GM21786 (cell line): ENCODE results near the gene FAM136A.
"Not testable (repeated sequence)": the region's sequence is repeated elsewhere in the genome, so short reads cannot be mapped to it uniquely, and the experiment has no call there.

Source experiments
- ATAC-seq: cut with Tn5 transposase; IDR thresholded peaks from one replicate; pipeline ENCODE4 v1.9.1; 2021; ENCODE audit not compliant: unreplicated experiment

FAM136A gene

GRCh38 chr2:70301344-70302194 lies at the start of gene FAM136A:
Gene FAM136A, minus strand, starts transcription at chr2:70302067. Its CDS starts 56 bp downstream, at chr2:70302011.
- ATAC-seq: peak; percentile 71

- ATAC-seq: no peak
Observed at GRCh38 chr2:70349921-70350685, 48.2 kb upstream of the FAM136A start.

- ATAC-seq: no peak
Observed at GRCh38 chr2:70347831-70348230, 46.0 kb upstream of the FAM136A start.

- ATAC-seq: no peak
Observed at GRCh38 chr2:70344195-70344594, 42.3 kb upstream of the FAM136A start.

- no peak for ATAC-seq
Observed at GRCh38 chr2:70341477-70341765, 39.6 kb upstream of the FAM136A start.

GRCh38 chr2:70340761-70341476 lies 39.1 kb upstream of the FAM136A start:
- ATAC-seq: no peak

- ATAC-seq: no peak
Observed at GRCh38 chr2:70340075-70340474, 38.2 kb upstream of the FAM136A start.

- no peak for ATAC-seq
Observed at GRCh38 chr2:70336552-70336951, 34.7 kb upstream of the FAM136A start.

- ATAC-seq: no peak
Observed at GRCh38 chr2:70331012-70331411, 29.1 kb upstream of the FAM136A start.

GRCh38 chr2:70330476-70330875 lies 28.6 kb upstream of the FAM136A start:
- no peak for ATAC-seq

GRCh38 chr2:70328921-70329561 lies 27.2 kb upstream of the FAM136A start:
- ATAC-seq: no peak

GRCh38 chr2:70325875-70326274 lies 24.0 kb upstream of the FAM136A start:
- ATAC-seq: no peak

- ATAC-seq: no peak
Observed at GRCh38 chr2:70322518-70322917, 20.7 kb upstream of the FAM136A start.

- no peak for ATAC-seq
Observed at GRCh38 chr2:70321370-70321769, 19.5 kb upstream of the FAM136A start.

- ATAC-seq: no peak
Observed at GRCh38 chr2:70314640-70315039, 12.8 kb upstream of the FAM136A start.

- no peak for ATAC-seq
Observed at GRCh38 chr2:70312560-70312959, 10.7 kb upstream of the FAM136A start.

- no peak for ATAC-seq
Observed at GRCh38 chr2:70310899-70311298, 9.0 kb upstream of the FAM136A start.

GRCh38 chr2:70305531-70305930 lies 3.7 kb upstream of the FAM136A start:
- ATAC-seq: no peak

GRCh38 chr2:70304498-70304897 lies 2.6 kb upstream of the FAM136A start:
- ATAC-seq: no peak

GRCh38 chr2:70303186-70303585 lies 1.3 kb upstream of the FAM136A start:
- no peak for ATAC-seq

GRCh38 chr2:70302195-70302546 lies 304 bp upstream of the FAM136A start:
- ATAC-seq: not testable (repeated sequence)
